ENCODE measurements around the gene MTHFR. TPM values are rescaled to one million over a fixed set of nuclear protein-coding genes. Genes with fewer than 3 reads are reported as not detected.

The MTHFR gene
- total RNA-seq: 43.3 TPM

DNA sequence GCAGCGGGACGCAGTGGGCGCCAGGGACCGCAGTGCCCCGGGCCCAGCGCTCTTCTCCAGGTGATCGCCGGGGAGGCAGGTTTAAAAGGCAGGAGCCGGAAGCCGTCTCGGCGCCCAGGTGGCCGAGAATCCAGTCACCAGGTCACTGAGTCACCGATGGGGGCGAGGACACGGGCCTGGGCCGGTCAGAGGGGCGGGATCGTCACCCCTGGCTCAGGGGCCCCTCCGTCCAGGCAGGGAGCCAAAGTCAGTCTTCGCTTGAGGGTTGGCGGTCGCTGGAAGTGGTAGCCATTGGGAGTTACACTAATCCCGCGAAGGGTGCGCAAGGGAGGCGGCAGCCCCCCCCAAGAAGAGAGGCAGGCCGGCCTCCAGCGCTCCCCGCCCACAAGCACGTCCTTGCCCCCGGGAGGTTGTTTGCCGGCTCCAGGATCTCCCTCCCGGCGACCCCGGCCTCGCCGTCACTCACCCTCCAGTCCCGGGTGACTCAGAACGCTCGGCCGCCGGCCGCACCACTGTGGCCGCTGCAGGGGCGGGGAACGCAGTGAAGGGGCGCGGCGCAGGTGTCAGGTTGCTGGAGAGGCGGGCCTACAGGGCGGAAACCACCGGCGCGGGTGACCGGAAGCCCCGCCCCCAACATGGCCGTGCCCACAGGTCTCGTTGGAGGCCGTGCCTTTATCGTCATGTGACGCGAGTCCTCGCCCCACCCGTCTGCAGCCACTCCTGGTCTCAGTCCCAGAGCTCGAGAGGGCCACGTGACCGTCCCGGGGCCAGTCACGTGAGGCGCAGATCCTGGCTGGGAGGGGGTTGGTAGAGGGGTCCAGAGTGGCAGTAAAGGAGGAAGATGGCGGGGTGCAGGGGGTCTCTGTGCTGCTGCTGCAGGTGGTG lies at the start of gene MTHFR, which contains the start of gene CLCN6:
TSS of gene MTHFR (minus strand) at position 543 of the 885 bp plus-strand sequence. CDS start 2,848 bp downstream, outside the sequence.
TSS of gene CLCN6 (plus strand) at position 770 of the 885 bp plus-strand sequence. CDS start at position 842, 72 bp downstream.

DNA sequence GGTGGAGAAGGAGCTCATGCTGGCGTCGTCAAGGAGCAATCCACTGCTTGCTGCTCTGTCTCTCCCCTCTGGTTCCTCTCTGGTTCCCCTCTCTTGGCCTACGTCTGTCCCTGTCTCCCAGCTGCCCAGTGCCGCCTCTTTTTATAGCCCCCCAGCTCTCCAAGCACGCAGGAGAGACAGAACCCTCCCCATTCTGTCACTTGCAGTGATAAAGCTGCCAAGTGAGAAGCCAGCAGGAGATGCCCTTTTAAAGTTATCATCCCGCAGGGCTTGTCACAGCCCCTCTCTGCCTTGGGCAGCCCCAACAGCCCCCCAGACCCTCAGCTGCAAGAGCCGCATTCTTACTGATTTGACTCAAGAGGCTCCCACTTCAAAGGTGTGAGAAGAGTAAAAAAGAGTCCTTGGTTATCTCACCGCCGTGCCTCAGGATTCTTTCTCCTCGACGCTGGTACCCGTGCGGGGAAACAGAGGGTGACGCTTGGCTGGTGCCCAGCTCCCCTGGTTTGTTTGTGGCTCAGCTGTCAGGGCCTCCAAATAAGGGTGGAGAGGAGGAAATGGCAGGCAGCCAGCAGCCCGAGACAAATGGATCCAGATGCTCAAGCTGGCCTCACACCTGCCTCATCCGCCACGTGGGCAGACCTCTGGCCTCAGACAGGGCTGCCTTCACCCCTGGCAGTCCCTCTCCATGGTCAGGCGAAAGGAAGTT lies 42.1 kb upstream of the MTHFR start, which contains the start of gene NPPA:
TSS of gene NPPA (minus strand) at position 117 of the 706 bp plus-strand sequence. CDS start at position 18, 99 bp downstream.

DNA sequence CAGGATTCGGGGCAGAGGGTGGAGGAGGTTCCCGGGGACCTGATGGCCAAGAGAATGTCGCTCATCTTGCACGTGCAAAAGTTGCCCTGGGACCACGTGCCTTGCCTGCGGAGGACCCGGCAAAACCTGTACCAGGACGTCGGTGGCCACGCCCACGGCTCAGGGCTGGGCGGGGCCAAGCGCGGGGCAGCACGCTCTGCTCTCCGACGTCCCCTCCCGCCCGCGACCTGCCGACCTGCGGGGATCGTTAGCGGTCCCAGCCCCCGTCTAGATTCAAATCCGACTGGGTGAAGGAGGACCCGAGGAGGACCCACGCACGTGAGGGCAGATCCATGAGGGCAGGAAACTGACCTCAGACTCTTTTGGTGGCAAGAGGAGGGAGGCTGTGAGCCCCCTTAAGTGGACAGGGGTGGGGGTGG lies 43.8 kb downstream of the MTHFR start, which contains the start of gene C1orf167:
TSS of gene C1orf167 (plus strand) at position 206 of the 419 bp plus-strand sequence. CDS start 2,208 bp downstream, outside the sequence.

DNA sequence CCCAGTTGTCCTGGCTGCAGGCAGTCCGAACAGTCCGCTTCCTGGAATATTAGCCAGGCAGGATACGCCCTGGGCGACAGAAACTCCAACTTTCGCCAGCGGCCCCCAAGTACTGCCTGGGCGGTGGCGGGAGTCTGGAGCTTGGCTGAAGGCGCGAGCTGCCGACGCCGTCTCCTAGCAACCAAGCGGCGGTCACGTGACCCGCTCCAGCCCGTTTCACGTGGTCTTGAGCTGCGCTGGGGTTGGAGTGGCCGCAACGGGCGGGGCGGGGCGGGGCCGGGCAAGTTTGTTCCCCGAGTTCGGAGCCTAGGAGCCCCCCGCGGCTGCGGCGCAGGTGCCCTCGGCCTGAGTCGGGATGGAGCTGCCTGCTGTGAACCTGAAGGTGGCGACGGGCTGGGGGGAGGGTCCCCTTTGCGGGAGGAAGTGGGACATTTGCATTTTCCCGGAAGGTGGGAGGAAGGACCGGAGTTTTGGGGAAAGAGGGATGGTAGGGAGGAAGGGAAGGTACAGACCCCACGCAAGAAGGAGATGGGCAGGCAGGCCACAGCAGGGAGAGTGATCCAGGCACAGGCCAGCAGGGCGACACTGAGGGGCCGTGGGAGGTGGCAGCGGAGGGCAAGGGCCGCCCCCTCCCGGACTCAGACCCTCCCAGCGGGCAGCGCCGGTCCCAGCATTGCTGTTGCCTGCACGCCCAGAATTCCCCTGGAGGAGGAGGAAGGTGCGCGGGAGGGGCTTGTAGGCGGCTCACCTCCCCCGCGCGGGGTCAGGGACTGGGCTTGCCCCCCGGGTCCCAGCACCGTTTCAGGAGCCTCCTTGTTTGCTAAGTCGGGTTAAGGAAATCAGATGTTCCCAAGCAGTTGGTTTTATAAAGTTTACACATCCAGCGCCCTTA lies 69.7 kb downstream of the MTHFR start, which contains the start of gene AGTRAP:
TSS of gene AGTRAP (plus strand) at position 283 of the 892 bp plus-strand sequence. CDS start at position 356, 73 bp downstream.

Other genes starting within 250 kb of the MTHFR start
- gene FBXO2, start 151.5 kb downstream of the MTHFR start, total RNA-seq: 1.8 TPM
- gene FBXO44, start 151.1 kb downstream of the MTHFR start, total RNA-seq: 22.0 TPM
- gene FBXO6, start 141.8 kb downstream of the MTHFR start, total RNA-seq: 7.9 TPM
- 35.2 TPM for gene MAD2L2, start 124.8 kb downstream of the MTHFR start, total RNA-seq
- gene DRAXIN, start 114.3 kb downstream of the MTHFR start, total RNA-seq: 4.7 TPM
- 22.7 TPM for gene AGTRAP, start 69.8 kb downstream of the MTHFR start, total RNA-seq
- gene C1orf167, start 43.8 kb downstream of the MTHFR start, total RNA-seq: not detected
- gene CLCN6, start 227 bp upstream of the MTHFR start, total RNA-seq: 25.2 TPM
- gene NPPA, start 41.8 kb upstream of the MTHFR start, total RNA-seq: 0.77 TPM
- gene NPPB, start 53.0 kb upstream of the MTHFR start, total RNA-seq: not detected
- 43.7 TPM for gene KIAA2013, start 120.5 kb upstream of the MTHFR start, total RNA-seq
- gene PLOD1, start 128.8 kb upstream of the MTHFR start, total RNA-seq: 129 TPM
- gene MFN2, start 174.5 kb upstream of the MTHFR start, total RNA-seq: 52.3 TPM
- 30.1 TPM for gene MIIP, start 213.5 kb upstream of the MTHFR start, total RNA-seq

Data from camera-type eye (tissue), 1 donor.